Large intestine (tissue), 12 donors: ENCODE results near the gene ANTKMT. TPM values are rescaled to one million over a fixed set of nuclear protein-coding genes. Genes with fewer than 3 reads are reported as not detected.
A peak's percentile ranks its signal among the peaks of the same experiment; 100 is the strongest.

ENCODE experiments used
- DNase-seq, 2 donors: peaks; one replicate each; pipeline versions ENCODE4 v3.0.0 to v3.0.0-alpha.2; 2013
- H3K27ac ChIP-seq: one replicate; pipeline ENCODE4 v1.5.1; 2013; ENCODE audit warnings: low read length
- H3K27me3 ChIP-seq: 2 replicates; pipeline ENCODE4 v1.6.1; 2013; ENCODE audit warnings: low read length; ENCODE audit not compliant: control insufficient read depth, insufficient read depth
- H3K36me3 ChIP-seq: 2 replicates; pipeline ENCODE4 v1.6.1; 2013; ENCODE audit warnings: low read length; ENCODE audit not compliant: control insufficient read depth, insufficient read depth
- H3K4me1 ChIP-seq: one replicate; pipeline ENCODE4 v1.6.1; 2013; ENCODE audit warnings: low read length; ENCODE audit not compliant: control insufficient read depth, insufficient read depth
- H3K4me3 ChIP-seq: one replicate; pipeline ENCODE4 v1.5.1; 2013; ENCODE audit warnings: low read length
- H3K9me3 ChIP-seq: one replicate; pipeline ENCODE4 v1.6.1; 2013; ENCODE audit warnings: mild to moderate bottlenecking, low read depth, low read length, moderate library complexity; ENCODE audit not compliant: control insufficient read depth
- WGBS: methylation state at CpG from one replicate; pipeline ENCODE4 v1.1.5; 2013; ENCODE audit warnings: low lambda C conversion rate; ENCODE audit not compliant: insufficient coverage; 5-methylcytosine and 5-hydroxymethylcytosine counted together
- long read RNA-seq, 11 donors: transcript quantifications; one replicate each; lab custom pipeline, GENCODE V29; 2026
- polyA plus RNA-seq: library from polyadenylated mRNA; unstranded; fragments of 120-200 nt; gene quantifications from one replicate; pipeline ENCODE4 v1.2.1, GENCODE V29; 2013

Gene ANTKMT
- polyA plus RNA-seq, result 23.0 TPM
- long read RNA-seq, donor 1, transcript FAM173A-207 (5 exons, 1,052 nt), result major isoform, 10 of 16 reads
- long read RNA-seq, donor 1, partial matches to known transcripts, result 0 of 16 reads
- long read RNA-seq, donor 1, other reads (novel, unspliced or antisense), result 0 of 16 reads
- long read RNA-seq, donor 2, transcript FAM173A-201 (4 exons, 806 nt), result minor isoform, 7 of 48 reads
- long read RNA-seq, donor 2, transcript FAM173A-207 (5 exons, 1,052 nt), result major isoform, 36 of 48 reads
- long read RNA-seq, donor 2, partial matches to known transcripts, result 0 of 48 reads
- long read RNA-seq, donor 2, other reads (novel, unspliced or antisense), result 0 of 48 reads
- long read RNA-seq, donor 3, result 0 reads
- long read RNA-seq, donor 4, partial matches to known transcripts, result 0 of 4 reads
- long read RNA-seq, donor 4, other reads (novel, unspliced or antisense), result 0 of 4 reads
- long read RNA-seq, donor 5, transcript FAM173A-207 (5 exons, 1,052 nt), result major isoform, 11 of 14 reads
- long read RNA-seq, donor 5, partial matches to known transcripts, result 0 of 14 reads
- long read RNA-seq, donor 5, other reads (novel, unspliced or antisense), result 0 of 14 reads
- long read RNA-seq, donor 6, transcript FAM173A-207 (5 exons, 1,052 nt), result major isoform, 13 of 17 reads
- long read RNA-seq, donor 6, partial matches to known transcripts, result 0 of 17 reads
- long read RNA-seq, donor 6, other reads (novel, unspliced or antisense), result 0 of 17 reads
- long read RNA-seq, donor 7, transcript FAM173A-207 (5 exons, 1,052 nt), result major isoform, 7 of 15 reads
- long read RNA-seq, donor 7, partial matches to known transcripts, result 0 of 15 reads
- long read RNA-seq, donor 7, other reads (novel, unspliced or antisense), result 0 of 15 reads
- long read RNA-seq, donor 8, transcript FAM173A-201 (4 exons, 806 nt), result minor isoform, 6 of 28 reads
- long read RNA-seq, donor 8, transcript FAM173A-207 (5 exons, 1,052 nt), result major isoform, 22 of 28 reads
- long read RNA-seq, donor 8, partial matches to known transcripts, result 0 of 28 reads
- long read RNA-seq, donor 8, other reads (novel, unspliced or antisense), result 0 of 28 reads
- long read RNA-seq, donor 9, transcript FAM173A-201 (4 exons, 806 nt), result minor isoform, 5 of 25 reads
- long read RNA-seq, donor 9, transcript FAM173A-207 (5 exons, 1,052 nt), result major isoform, 15 of 25 reads
- long read RNA-seq, donor 9, partial matches to known transcripts, result 0 of 25 reads
- long read RNA-seq, donor 9, other reads (novel, unspliced or antisense), result 0 of 25 reads
- long read RNA-seq, donor 10, transcript FAM173A-207 (5 exons, 1,052 nt), result major isoform, 19 of 24 reads
- long read RNA-seq, donor 10, partial matches to known transcripts, result 0 of 24 reads
- long read RNA-seq, donor 10, other reads (novel, unspliced or antisense), result 0 of 24 reads
- long read RNA-seq, donor 11, transcript FAM173A-207 (5 exons, 1,052 nt), result major isoform, 15 of 19 reads
- long read RNA-seq, donor 11, partial matches to known transcripts, result 0 of 19 reads
- long read RNA-seq, donor 11, other reads (novel, unspliced or antisense), result 0 of 19 reads

GRCh38 chr16:720990-721764, at the start of gene ANTKMT:
ANTKMT (plus strand) TSS chr16:721146; CDS start chr16:721275, 129 bp downstream.
- H3K4me1 ChIP-seq, result peaks cover 21% of the 10 kb centered on the region
- H3K27ac ChIP-seq, result peak within 1 kb of the TSS; percentile 87
- H3K36me3 ChIP-seq, result peaks cover 6% of the 10 kb centered on the region
- peak; percentile 83 to 95 for DNase-seq
- peaks cover 17% of the 10 kb centered on the region for H3K27me3 ChIP-seq
- peaks cover 20% of the 10 kb centered on the region for H3K9me3 ChIP-seq
- WGBS, result no CpG with 5 or more reads among the region's 106 CpGs
- peak within 1 kb of the TSS; percentile 84 for H3K4me3 ChIP-seq

- Histone ChIP-seq H3K4me3 (no peak overlapping the region), H3K27ac (no peak overlapping the region), H3K27me3 (peaks cover 2% of the 10 kb centered on the region), H3K9me3 (peaks cover 5% of the 10 kb centered on the region), H3K36me3 (peaks cover 44% of the 10 kb centered on the region), H3K4me1 (peaks cover 33% of the 10 kb centered on the region)
- WGBS, result no CpG with 5 or more reads among the region's 40 CpGs
- DNase-seq, result no peak
Observed at GRCh38 chr16:671353-672131, 49.4 kb upstream of the ANTKMT start.

- Histone ChIP-seq H3K27me3 (peaks cover 4% of the 10 kb centered on the region), H3K9me3 (peaks cover 5% of the 10 kb centered on the region), H3K27ac (no peak overlapping the region), H3K36me3 (peaks cover 44% of the 10 kb centered on the region), H3K4me1 (peaks cover 39% of the 10 kb centered on the region), H3K4me3 (no peak overlapping the region)
- WGBS, result no CpG with 5 or more reads among the region's 19 CpGs
- DNase-seq, result no peak
Observed at GRCh38 chr16:672371-672770, 48.6 kb upstream of the ANTKMT start.

- H3K27ac ChIP-seq, result no peak overlapping the region
- H3K4me3 ChIP-seq, result no peak overlapping the region
- no peak for DNase-seq
- no CpG with 5 or more reads among the region's 21 CpGs for WGBS
- H3K4me1 ChIP-seq, result peaks cover 35% of the 10 kb centered on the region
- peaks cover 5% of the 10 kb centered on the region for H3K9me3 ChIP-seq
- H3K36me3 ChIP-seq, result peaks cover 44% of the 10 kb centered on the region
- peaks cover 4% of the 10 kb centered on the region for H3K27me3 ChIP-seq
Observed at GRCh38 chr16:672851-673250, 48.1 kb upstream of the ANTKMT start.

GRCh38 chr16:673399-673991, 47.5 kb upstream of the ANTKMT start:
- no CpG with 5 or more reads among the region's 18 CpGs for WGBS
- Histone ChIP-seq H3K27me3 (peaks cover 4% of the 10 kb centered on the region), H3K4me1 (peaks cover 35% of the 10 kb centered on the region)

GRCh38 chr16:674214-674881, 46.6 kb upstream of the ANTKMT start:
- Histone ChIP-seq H3K4me3 (no peak overlapping the region), H3K27ac (no peak overlapping the region), H3K9me3 (peaks cover 5% of the 10 kb centered on the region), H3K4me1 (peaks cover 30% of the 10 kb centered on the region), H3K27me3 (peaks cover 4% of the 10 kb centered on the region), H3K36me3 (peaks cover 44% of the 10 kb centered on the region)
- no peak for DNase-seq
- WGBS, result no CpG with 5 or more reads among the region's 22 CpGs

More at GRCh38 chr16:673399-673991, 47.5 kb upstream of the ANTKMT start:
- no peak overlapping the region for H3K4me3 ChIP-seq
- peaks cover 44% of the 10 kb centered on the region for H3K36me3 ChIP-seq
- DNase-seq, result no peak
- H3K27ac ChIP-seq, result no peak overlapping the region
- peaks cover 5% of the 10 kb centered on the region for H3K9me3 ChIP-seq

GRCh38 chr16:674968-675883, 45.7 kb upstream of the ANTKMT start, which contains the start of gene RHBDL1:
RHBDL1 (plus strand) TSS chr16:675671; CDS start chr16:675791, 120 bp downstream.
- H3K27ac ChIP-seq, result no peak within 1 kb of the TSS
- peaks cover 5% of the 10 kb centered on the region for H3K9me3 ChIP-seq
- H3K36me3 ChIP-seq, result peaks cover 36% of the 10 kb centered on the region
- H3K27me3 ChIP-seq, result peaks cover 4% of the 10 kb centered on the region
- WGBS, result no CpG with 5 or more reads among the region's 73 CpGs
- peaks cover 30% of the 10 kb centered on the region for H3K4me1 ChIP-seq
- H3K4me3 ChIP-seq, result peak within 1 kb of the TSS; percentile 43
- peak in 1 of 2 donors; percentile 46 for DNase-seq
